ENCODE results near the gene RGS7.
"Not testable (repeated sequence)": the region's sequence is repeated elsewhere in the genome, so short reads cannot be mapped to it uniquely, and the experiment has no call there.

RGS7 gene

GRCh38 chr1:241130881-241131280 is 226.1 kb downstream of the RGS7 start:
- no peak for DNase-seq

- no peak for DNase-seq
Observed at GRCh38 chr1:241129207-241129960, 227.6 kb downstream of the RGS7 start.

- DNase-seq, result no peak
Observed at GRCh38 chr1:241125286-241125685, 231.7 kb downstream of the RGS7 start.

- no peak for DNase-seq
Observed at GRCh38 chr1:241118049-241118448, 239.0 kb downstream of the RGS7 start.

GRCh38 chr1:241115784-241116183 is 241.2 kb downstream of the RGS7 start:
- no peak for DNase-seq

- no peak for DNase-seq
Observed at GRCh38 chr1:241114699-241115233, 242.2 kb downstream of the RGS7 start.

- DNase-seq, result no peak
Observed at GRCh38 chr1:241113557-241113956, 243.4 kb downstream of the RGS7 start.

- no peak for DNase-seq
Observed at GRCh38 chr1:241109039-241109438, 248.0 kb downstream of the RGS7 start.

GRCh38 chr1:241105147-241105546 is 251.9 kb downstream of the RGS7 start:
- no peak for DNase-seq

- no peak for DNase-seq
Observed at GRCh38 chr1:241102664-241103063, 254.3 kb downstream of the RGS7 start.

- no peak for DNase-seq
Observed at GRCh38 chr1:241101622-241102021, 255.4 kb downstream of the RGS7 start.

- DNase-seq, result no peak
Observed at GRCh38 chr1:241097479-241097878, 259.5 kb downstream of the RGS7 start.

GRCh38 chr1:241096982-241097381 is 260.0 kb downstream of the RGS7 start:
- no peak for DNase-seq

GRCh38 chr1:241095847-241096246 is 261.2 kb downstream of the RGS7 start:
- DNase-seq, result no peak

GRCh38 chr1:241090798-241091197 is 266.2 kb downstream of the RGS7 start:
- no peak for DNase-seq

- not testable (repeated sequence) for DNase-seq
Observed at GRCh38 chr1:241089066-241089465, 267.9 kb downstream of the RGS7 start.

- not testable (repeated sequence) for DNase-seq
Observed at GRCh38 chr1:241088075-241088474, 268.9 kb downstream of the RGS7 start.

- DNase-seq, result no peak
Observed at GRCh38 chr1:241086686-241087085, 270.3 kb downstream of the RGS7 start.

- no peak for DNase-seq
Observed at GRCh38 chr1:241083285-241083684, 273.7 kb downstream of the RGS7 start.

GRCh38 chr1:241081473-241081872 is 275.5 kb downstream of the RGS7 start:
- no peak for DNase-seq

GRCh38 chr1:241079459-241079858 is 277.5 kb downstream of the RGS7 start:
- DNase-seq, result no peak

- DNase-seq, result peak; percentile 86
Observed at GRCh38 chr1:241079047-241079446, 278.0 kb downstream of the RGS7 start.

GRCh38 chr1:241077386-241078147 is 279.4 kb downstream of the RGS7 start:
- DNase-seq, result no peak

GRCh38 chr1:241074507-241074906 is 282.5 kb downstream of the RGS7 start:
- DNase-seq, result peak; percentile 15

Measured in NCI-H1092 treated with DMSO at 0.1 percent for 48 hours (cell line).